AG04450 (cell line): ENCODE measurements around the gene DHX57. TPM values are rescaled to one million over a fixed set of nuclear protein-coding genes. Genes with fewer than 3 reads are reported as not detected.
"Not testable (repeated sequence)": the region's sequence is repeated elsewhere in the genome, so short reads cannot be mapped to it uniquely, and the experiment has no call there.

Experiments
- CTCF ChIA-PET: fragments of 300-600, 350-600 bp; formaldehyde crosslinking; extraction: SDS; loops from one replicate; lab custom pipeline; 2022; ENCODE audit warnings: antibody characterized with exemption, inconsistent platforms; lab: Charles Lee
- POLR2A ChIA-PET: fragments of 350-600 bp; formaldehyde crosslinking; extraction: SDS; loops from one replicate; lab custom pipeline; 2021; ENCODE audit warnings: antibody characterized with exemption, inconsistent platforms; lab: Yijun Ruan, JAX
- DNase-seq: peaks from one replicate; pipeline ENCODE4 v3.0.0-alpha.2; 2011; ENCODE audit warnings: low read depth, low spot score
- H3K27ac ChIP-seq: one replicate; pipeline ENCODE4 v1.5.1; 2012; ENCODE audit warnings: low read depth, low read length, control low read depth
- H3K27me3 ChIP-seq: one replicate; pipeline ENCODE4 v1.6.0; 2012; ENCODE audit warnings: low read length; ENCODE audit not compliant: control insufficient read depth, insufficient read depth
- H3K4me3 ChIP-seq: 2 replicates; pipeline ENCODE4 v1.5.1; 2011; ENCODE audit warnings: mild to moderate bottlenecking, low read depth, low read length, control low read depth
- H3K9me3 ChIP-seq: 2 replicates; pipeline ENCODE4 v1.5.1; 2012; ENCODE audit warnings: low read length; ENCODE audit not compliant: control insufficient read depth, insufficient read depth
- polyA plus RNA-seq: library from polyadenylated mRNA; depleted of rRNA; stranded (reverse); fragments of >200 nt; gene quantifications from 2 replicates; pipeline ENCODE4 v1.2.3, GENCODE V29; 2011
- TF ChIP-seq, protein P1 (sequence below): IDR thresholded peaks from 2 replicates; pipeline ENCODE4 v1.5.1; 2011; ENCODE audit warnings: low read depth, low read length, control low read depth, inconsistent platforms

The DHX57 gene
- polyA plus RNA-seq, 1 experiment, result 23.3 TPM

DNA sequence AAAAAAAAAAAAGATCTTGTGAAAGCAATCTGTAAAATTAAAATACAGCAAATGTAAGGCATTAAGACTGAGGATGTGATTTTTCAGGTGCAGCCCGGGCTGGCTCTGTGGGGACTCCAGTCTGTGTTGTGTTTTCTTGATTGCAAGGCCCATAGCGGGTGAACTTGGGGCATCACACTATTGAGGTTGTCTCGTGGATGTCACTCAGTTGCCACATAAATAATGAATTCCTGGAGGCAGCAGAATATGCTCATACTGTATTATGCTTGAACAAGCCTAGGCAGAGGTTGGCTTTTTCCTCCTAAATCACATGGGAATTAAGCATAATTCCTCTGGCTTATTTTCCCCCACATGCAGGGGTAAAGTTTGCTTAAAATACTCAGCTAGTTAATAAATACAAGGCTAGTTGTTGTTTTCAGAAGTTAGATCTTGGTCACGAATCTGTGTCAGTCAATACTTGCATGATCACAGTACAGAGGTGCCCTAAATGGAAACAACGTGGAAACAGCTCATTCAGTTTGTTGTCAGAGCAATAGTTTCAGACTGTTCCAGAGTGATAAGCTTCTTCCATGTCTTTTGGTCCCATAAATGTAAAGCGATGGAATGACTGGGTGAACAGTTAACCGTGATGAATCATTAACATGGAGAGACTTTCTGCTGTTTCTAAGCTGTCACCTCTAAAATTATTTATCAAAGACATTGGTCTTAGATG lies 81.3 kb downstream of the DHX57 start:
- TF ChIP-seq, protein P1, sequence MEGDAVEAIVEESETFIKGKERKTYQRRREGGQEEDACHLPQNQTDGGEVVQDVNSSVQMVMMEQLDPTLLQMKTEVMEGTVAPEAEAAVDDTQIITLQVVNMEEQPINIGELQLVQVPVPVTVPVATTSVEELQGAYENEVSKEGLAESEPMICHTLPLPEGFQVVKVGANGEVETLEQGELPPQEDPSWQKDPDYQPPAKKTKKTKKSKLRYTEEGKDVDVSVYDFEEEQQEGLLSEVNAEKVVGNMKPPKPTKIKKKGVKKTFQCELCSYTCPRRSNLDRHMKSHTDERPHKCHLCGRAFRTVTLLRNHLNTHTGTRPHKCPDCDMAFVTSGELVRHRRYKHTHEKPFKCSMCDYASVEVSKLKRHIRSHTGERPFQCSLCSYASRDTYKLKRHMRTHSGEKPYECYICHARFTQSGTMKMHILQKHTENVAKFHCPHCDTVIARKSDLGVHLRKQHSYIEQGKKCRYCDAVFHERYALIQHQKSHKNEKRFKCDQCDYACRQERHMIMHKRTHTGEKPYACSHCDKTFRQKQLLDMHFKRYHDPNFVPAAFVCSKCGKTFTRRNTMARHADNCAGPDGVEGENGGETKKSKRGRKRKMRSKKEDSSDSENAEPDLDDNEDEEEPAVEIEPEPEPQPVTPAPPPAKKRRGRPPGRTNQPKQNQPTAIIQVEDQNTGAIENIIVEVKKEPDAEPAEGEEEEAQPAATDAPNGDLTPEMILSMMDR, result no peak
- Histone ChIP-seq H3K4me3 (no peak overlapping the region), H3K27ac (no peak overlapping the region), H3K9me3 (no peaks in the 10 kb centered on the region), H3K27me3 (no peaks in the 10 kb centered on the region)
- ChIA-PET CTCF (no interaction called here), POLR2A (interaction anchor here (0.7 to 1.8 kb wide), 2 partner anchors 43 to 183 kb away, joined by 4 to 7 read pairs; partner anchors contain the start of gene SRSF7)
- no peak for DNase-seq

DNA sequence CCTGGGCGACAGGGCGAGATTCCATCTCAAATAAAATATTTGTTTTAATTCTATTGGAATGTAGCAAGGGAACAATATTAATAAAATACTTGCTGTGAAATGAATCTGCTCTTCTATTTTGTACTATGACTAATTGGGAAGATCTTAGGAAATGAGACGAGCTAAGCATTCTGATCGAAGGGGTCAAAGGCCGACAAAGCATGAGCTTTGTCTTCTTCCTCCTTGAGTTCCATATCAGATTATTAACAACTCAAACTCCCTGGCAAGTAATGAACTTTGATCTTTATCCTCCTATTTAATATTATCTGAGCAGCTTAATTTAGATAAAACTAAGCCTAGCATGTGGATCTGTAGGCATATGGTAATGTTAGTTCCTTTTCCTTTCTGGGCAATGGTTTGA lies 82.2 kb downstream of the DHX57 start:
- CTCF ChIA-PET, result no interaction called here
- POLR2A ChIA-PET, result interaction anchor here (0.7 to 1.8 kb wide), 2 partner anchors 42 to 182 kb away, joined by 4 to 7 read pairs; partner anchors contain the start of gene SRSF7
- TF ChIP-seq, protein P1, result no peak
- no peak for DNase-seq
- H3K9me3 ChIP-seq, result no peaks in the 10 kb centered on the region
- no peaks in the 10 kb centered on the region for H3K27me3 ChIP-seq
- no peak overlapping the region for H3K4me3 ChIP-seq
- no peak overlapping the region for H3K27ac ChIP-seq

DNA sequence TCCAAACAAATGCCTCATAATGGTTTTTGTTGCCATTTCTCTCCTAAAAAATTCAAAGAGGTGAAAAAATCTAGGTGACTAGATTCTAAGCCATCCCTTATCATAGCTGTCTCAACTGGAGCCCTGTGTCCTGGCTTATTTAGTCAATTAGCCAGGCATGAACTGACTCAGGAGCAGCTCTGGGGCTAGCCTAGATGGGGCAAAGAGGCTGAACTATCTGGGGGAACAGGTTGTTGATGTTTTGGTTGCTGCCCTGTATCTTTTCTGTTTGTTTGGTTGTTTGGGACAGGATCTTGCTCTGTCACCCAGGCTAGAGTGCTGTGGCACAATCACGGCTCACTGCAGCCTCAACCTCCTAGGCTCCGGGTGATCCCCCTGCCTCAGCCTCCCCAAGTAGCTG lies 83.0 kb downstream of the DHX57 start:
- no peak overlapping the region for H3K4me3 ChIP-seq
- ChIA-PET POLR2A (no interaction called here), CTCF (no interaction called here)
- TF ChIP-seq, protein P1, result no peak
- DNase-seq, result no peak
- no peaks in the 10 kb centered on the region for H3K27me3 ChIP-seq
- no peaks in the 10 kb centered on the region for H3K9me3 ChIP-seq
- H3K27ac ChIP-seq, result no peak overlapping the region

DNA sequence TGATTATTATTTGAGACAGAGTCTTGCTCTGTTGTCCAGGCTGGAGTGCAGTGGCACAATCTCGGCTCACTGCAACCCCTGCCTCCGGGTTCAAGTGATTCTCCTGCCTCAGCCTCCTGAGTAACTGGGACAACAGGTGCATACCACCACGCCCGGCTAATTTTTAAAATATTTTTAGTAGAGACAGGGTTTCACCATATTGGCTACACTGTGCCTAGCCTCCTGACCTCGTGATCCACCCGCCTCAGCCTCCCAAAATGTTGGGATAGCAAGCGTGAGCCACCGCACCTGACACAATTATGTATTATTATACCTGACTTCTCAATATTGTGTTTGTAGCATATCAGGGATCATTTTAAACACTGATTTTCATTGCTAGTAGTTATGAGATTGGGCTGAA lies 83.4 kb downstream of the DHX57 start:
- H3K27ac ChIP-seq, H3K4me3 ChIP-seq, POLR2A ChIA-PET, CTCF ChIA-PET, H3K9me3 ChIP-seq, H3K27me3 ChIP-seq, DNase-seq: not testable (repeated sequence)

GRCh38 chr2:38791744-38792143 lies 84.0 kb downstream of the DHX57 start:
- Histone ChIP-seq H3K27me3 (no peaks in the 10 kb centered on the region), H3K9me3 (no peaks in the 10 kb centered on the region), H3K27ac (no peak overlapping the region), H3K4me3 (no peak overlapping the region)
- TF ChIP-seq, protein P1, result no peak
- ChIA-PET CTCF (no interaction called here), POLR2A (no interaction called here)
- DNase-seq, result no peak
